GM23248 (cell line): ENCODE measurements around the gene GRID2. TPM values are rescaled to one million over a fixed set of nuclear protein-coding genes. Genes with fewer than 3 reads are reported as not detected.

Source experiments
- DNase-seq: peaks from one replicate; pipeline ENCODE4 v3.0.0-alpha.2; 2015
- H2AFZ ChIP-seq: fragments of 200-600 bp; sonication (generic); 2 replicates; pipeline ENCODE4 v1.6.1; 2016; ENCODE audit warnings: antibody characterized with exemption
- H3F3A ChIP-seq: fragments of 200-600 bp; sonication (generic); 2 replicates; pipeline ENCODE4 v1.6.1; 2016; ENCODE audit warnings: mild to moderate bottlenecking, antibody characterized with exemption, mixed run types; ENCODE audit not compliant: insufficient read depth
- H3K27ac ChIP-seq: fragments of 200-600 bp; sonication (generic); 2 replicates; pipeline ENCODE4 v1.5.1; 2016; ENCODE audit warnings: mild to moderate bottlenecking
- H3K27me3 ChIP-seq: fragments of 200-600 bp; sonication (generic); replicated peaks from 2 replicates; pipeline ENCODE4 v1.6.1; 2016; ENCODE audit warnings: mild to moderate bottlenecking; ENCODE audit not compliant: insufficient read depth
- H3K36me3 ChIP-seq: fragments of 200-600 bp; sonication (generic); 2 replicates; pipeline ENCODE4 v1.6.1; 2016; ENCODE audit warnings: low read depth, mild to moderate bottlenecking
- H3K4me1 ChIP-seq: fragments of 200-600 bp; sonication (generic); 2 replicates; pipeline ENCODE4 v1.6.1; 2016; ENCODE audit warnings: mild to moderate bottlenecking; ENCODE audit not compliant: insufficient read depth
- H3K4me2 ChIP-seq: fragments of 200-600 bp; sonication (generic); one replicate; pipeline ENCODE4 v1.6.1; 2016; ENCODE audit warnings: mild to moderate bottlenecking; ENCODE audit not compliant: unreplicated experiment
- H3K4me3 ChIP-seq: fragments of 200-600 bp; sonication (generic); 2 replicates; pipeline ENCODE4 v1.5.1; 2016; ENCODE audit warnings: mild to moderate bottlenecking
- H3K79me2 ChIP-seq: fragments of 200-600 bp; sonication (generic); 2 replicates; pipeline ENCODE4 v1.6.1; 2016; ENCODE audit warnings: mild to moderate bottlenecking; ENCODE audit not compliant: insufficient read depth
- H3K9ac ChIP-seq: fragments of 200-600 bp; sonication (generic); 2 replicates; pipeline ENCODE4 v1.6.1; 2016; ENCODE audit warnings: mild to moderate bottlenecking
- H3K9me2 ChIP-seq: fragments of 200-600 bp; sonication (generic); 2 replicates; pipeline ENCODE4 v1.6.1; 2016; ENCODE audit warnings: mixed run types, mild to moderate bottlenecking, moderate library complexity; ENCODE audit not compliant: insufficient read depth
- H3K9me3 ChIP-seq: fragments of 200-600 bp; sonication (generic); one replicate; pipeline ENCODE4 v1.6.1; 2017; ENCODE audit warnings: low read depth
- H4K20me1 ChIP-seq: fragments of 200-600 bp; sonication (generic); 2 replicates; pipeline ENCODE4 v1.6.0; 2016; ENCODE audit not compliant: insufficient read depth
- EZH2 ChIP-seq: fragments of 200-600 bp; sonication (generic); IDR thresholded peaks from 2 replicates; pipeline ENCODE4 v1.6.1; 2018; ENCODE audit warnings: antibody characterized with exemption, mild to moderate bottlenecking; ENCODE audit not compliant: insufficient read depth, poor library complexity, severe bottlenecking
- EZH2phosphoT487 ChIP-seq: fragments of 200-600 bp; sonication (generic); IDR thresholded peaks from 2 replicates; pipeline ENCODE4 v1.6.1; 2018; ENCODE audit warnings: antibody characterized with exemption, moderate library complexity, mild to moderate bottlenecking, low read depth; ENCODE audit not compliant: insufficient read depth
- WGBS, 2 experiments: methylation state at CpG; one replicate each; pipeline ENCODE4 v1.1.6; 2015 to 2017; ENCODE audit warnings: low lambda C conversion rate in 2 of 2, low coverage in 1 of 2; ENCODE audit errors: missing lambda C conversion rate in 2 of 2; 5-methylcytosine and 5-hydroxymethylcytosine counted together
- in situ Hi-C: fragments of 300-500 bp; cut with MboI; formaldehyde crosslinking; loops from 2 replicates; pipeline ENCODE4 v1.15.0; 2020
- polyA plus RNA-seq: library from polyadenylated mRNA; unstranded; fragments of >200 nt; fragmentation: Nextera tagmentation; extraction: Ambion mirVana; gene quantifications from 2 replicates; pipeline ENCODE4 v1.2.1, GENCODE V29; 2016
- total RNA-seq: library from RNA; depleted of rRNA; stranded (reverse); fragments of >200 nt; shearing (Covaris generic); gene quantifications from 2 replicates; pipeline ENCODE4 v1.2.3, GENCODE V29; 2014

The GRID2 gene
- total and polyA plus RNA-seq, 2 experiments from 2014 or later = not detected

GRCh38 chr4:93467484-93468155 lies 1163.9 kb downstream of the GRID2 start:
- no peak for TF ChIP-seq EZH2phosphoT487
- no peak for TF ChIP-seq EZH2
- 30 to 38% methylated on average over 1 of the region's 1 CpG for WGBS, 2 experiments
- Histone ChIP-seq H3K36me3 (no peaks in the 10 kb centered on the region), H3K9me3 (no peaks in the 10 kb centered on the region), H3K27me3 (no peaks in the 10 kb centered on the region), H4K20me1 (no peaks in the 10 kb centered on the region), H2AFZ (no peak overlapping the region), H3K4me3 (no peak overlapping the region), H3F3A (no peaks in the 10 kb centered on the region), H3K9ac (no peak overlapping the region), H3K4me2 (no peak overlapping the region), H3K27ac (no peak overlapping the region), H3K79me2 (no peaks in the 10 kb centered on the region), H3K4me1 (no peaks in the 10 kb centered on the region), H3K9me2 (no peaks in the 10 kb centered on the region)
- in situ Hi-C loops = no loop called here
- no peak for DNase-seq

- Histone ChIP-seq H3K27ac (no peak overlapping the region), H3K4me1 (no peaks in the 10 kb centered on the region), H3K27me3 (no peaks in the 10 kb centered on the region), H3K9me3 (no peaks in the 10 kb centered on the region), H3K4me2 (no peak overlapping the region), H4K20me1 (no peaks in the 10 kb centered on the region), H3K36me3 (no peaks in the 10 kb centered on the region), H3K9me2 (no peaks in the 10 kb centered on the region), H3K79me2 (no peaks in the 10 kb centered on the region), H2AFZ (no peak overlapping the region), H3K4me3 (no peak overlapping the region), H3K9ac (no peak overlapping the region), H3F3A (no peaks in the 10 kb centered on the region)
- WGBS, 2 experiments = 51 to 55% methylated on average over 3 of the region's 3 CpGs
- DNase-seq = no peak
- in situ Hi-C loops = no loop called here
- TF ChIP-seq EZH2 = no peak
- TF ChIP-seq EZH2phosphoT487 = no peak
These were observed 1165.8 kb downstream of the GRID2 start for GRCh38 chr4:93469560-93469959.

- in situ Hi-C loops = no loop called here
- 34 to 40% methylated on average over 2 of the region's 2 CpGs for WGBS, 2 experiments
- H3K9me2 ChIP-seq = no peaks in the 10 kb centered on the region
- no peaks in the 10 kb centered on the region for H3K27me3 ChIP-seq
- no peaks in the 10 kb centered on the region for H3K9me3 ChIP-seq
- H2AFZ ChIP-seq = no peak overlapping the region
- no peaks in the 10 kb centered on the region for H3F3A ChIP-seq
- no peak for DNase-seq
- H3K36me3 ChIP-seq = no peaks in the 10 kb centered on the region
- H3K4me3 ChIP-seq = no peak overlapping the region
- H3K27ac ChIP-seq = no peak overlapping the region
- no peaks in the 10 kb centered on the region for H4K20me1 ChIP-seq
- no peaks in the 10 kb centered on the region for H3K79me2 ChIP-seq
- H3K4me1 ChIP-seq = no peaks in the 10 kb centered on the region
- no peak for TF ChIP-seq EZH2
- TF ChIP-seq EZH2phosphoT487 = no peak
- H3K9ac ChIP-seq = no peak overlapping the region
- no peak overlapping the region for H3K4me2 ChIP-seq
These were observed 1172.0 kb downstream of the GRID2 start for GRCh38 chr4:93475730-93476129.

- WGBS, 2 experiments = 60% methylated on average over 1 of the region's 1 CpG
- H3K9ac ChIP-seq = no peak overlapping the region
- no peak overlapping the region for H3K27ac ChIP-seq
- H3K27me3 ChIP-seq = no peaks in the 10 kb centered on the region
- H3K9me3 ChIP-seq = no peaks in the 10 kb centered on the region
- no peaks in the 10 kb centered on the region for H3K9me2 ChIP-seq
- H2AFZ ChIP-seq = no peak overlapping the region
- no peaks in the 10 kb centered on the region for H3F3A ChIP-seq
- no peak for TF ChIP-seq EZH2phosphoT487
- no peak for TF ChIP-seq EZH2
- in situ Hi-C loops = no loop called here
- H3K79me2 ChIP-seq = no peaks in the 10 kb centered on the region
- no peak for DNase-seq
- H3K36me3 ChIP-seq = no peaks in the 10 kb centered on the region
- H3K4me2 ChIP-seq = no peak overlapping the region
- H3K4me3 ChIP-seq = no peak overlapping the region
- H3K4me1 ChIP-seq = no peaks in the 10 kb centered on the region
- no peaks in the 10 kb centered on the region for H4K20me1 ChIP-seq
These were observed 1175.0 kb downstream of the GRID2 start for GRCh38 chr4:93478805-93479204.
